HEK293 (cell line): ENCODE data around the gene LY6G6F.
A peak's percentile ranks its signal among the peaks of the same experiment; 100 is the strongest.

Source experiments
- CTCF ChIA-PET: fragments of 350-600 bp; formaldehyde crosslinking; extraction: SDS; loops from one replicate; lab custom pipeline; 2021; ENCODE audit warnings: antibody characterized with exemption; lab: Yijun Ruan, JAX
- POLR2A ChIA-PET: fragments of 300-600 bp; formaldehyde crosslinking; extraction: SDS; loops from one replicate; lab custom pipeline; 2020; ENCODE audit warnings: antibody characterized with exemption, inconsistent platforms; lab: Yijun Ruan, JAX
- H3K27ac ChIP-seq: fragments of 200-500 bp; sonication (Bioruptor generic); 2 replicates; pipeline ENCODE4 v1.5.1; 2014; ENCODE audit warnings: low read depth, low read length, control low read depth, inconsistent platforms; ENCODE audit errors: extremely low read depth
- H3K36me3 ChIP-seq, 2 experiments: fragments of 200-500 bp in 1 of 2; sonication (Bioruptor generic) in 1 of 2; 1 replicate in 1 of 2; 2 replicates in 1 of 2; pipeline ENCODE4 v1.5.1; 2014 to 2017; ENCODE audit warnings: inconsistent platforms in 2 of 2, low read length in 2 of 2; ENCODE audit not compliant: control insufficient read depth in 2 of 2, insufficient read depth in 1 of 2
- H3K4me1 ChIP-seq: fragments of 200-500 bp; sonication (Bioruptor generic); 2 replicates; pipeline ENCODE4 v1.5.1; 2014; ENCODE audit warnings: mild to moderate bottlenecking, low read length, inconsistent platforms; ENCODE audit not compliant: control insufficient read depth, insufficient read depth
- H3K4me3 ChIP-seq: 2 replicates; pipeline ENCODE4 v1.5.1; 2011; ENCODE audit warnings: low read depth, mild to moderate bottlenecking, control low read depth, low read length, moderate library complexity
- H3K9me3 ChIP-seq: fragments of 200-500 bp; sonication (Bioruptor generic); 2 replicates; pipeline ENCODE4 v1.5.1; 2014; ENCODE audit warnings: low read depth, low read length, inconsistent platforms; ENCODE audit not compliant: control insufficient read depth, insufficient read depth
- KLF10 ChIP-seq: fragments of 450-650 bp; IDR thresholded peaks from 2 replicates; pipeline ENCODE4 v1.5.1; 2018; ENCODE audit warnings: missing biosample characterization, mild to moderate bottlenecking, missing genetic modification characterization
- OVOL3 ChIP-seq: fragments of 450-650 bp; formaldehyde crosslinking; IDR thresholded peaks from 2 replicates; pipeline ENCODE4 v1.5.1; 2016; ENCODE audit warnings: missing biosample characterization, missing genetic modification characterization
- WT1 ChIP-seq: fragments of 450-650 bp; formaldehyde crosslinking; IDR thresholded peaks from 2 replicates; pipeline ENCODE4 v1.5.1; 2016; ENCODE audit warnings: missing biosample characterization, missing genetic modification characterization
- ZBTB8A ChIP-seq: fragments of 450-650 bp; formaldehyde crosslinking; IDR thresholded peaks from 2 replicates; pipeline ENCODE4 v1.5.1; 2016; ENCODE audit warnings: missing biosample characterization, missing genetic modification characterization
- ZFP3 ChIP-seq: fragments of 450-650 bp; formaldehyde crosslinking; IDR thresholded peaks from 2 replicates; pipeline ENCODE4 v1.5.1; 2016; ENCODE audit warnings: low read depth, missing biosample characterization, missing genetic modification characterization
- ZNF341 ChIP-seq: fragments of 450-650 bp; formaldehyde crosslinking; IDR thresholded peaks from 2 replicates; pipeline ENCODE4; 2016; ENCODE audit warnings: low read depth, missing biosample characterization, missing genetic modification characterization
- ZNF571 ChIP-seq: fragments of 450-650 bp; formaldehyde crosslinking; IDR thresholded peaks from 2 replicates; pipeline ENCODE4 v1.5.0; 2017; ENCODE audit warnings: missing biosample characterization, missing genetic modification characterization
- ZNF600 ChIP-seq: fragments of 450-650 bp; formaldehyde crosslinking; IDR thresholded peaks from 2 replicates; pipeline ENCODE4 v1.5.1; 2016; ENCODE audit warnings: missing biosample characterization, missing genetic modification characterization
- ZNF621 ChIP-seq: fragments of 450-650 bp; formaldehyde crosslinking; IDR thresholded peaks from 2 replicates; pipeline ENCODE4 v1.5.1; 2017; ENCODE audit warnings: missing biosample characterization, missing genetic modification characterization
- ZNF704 ChIP-seq: fragments of 450-650 bp; formaldehyde crosslinking; IDR thresholded peaks from 2 replicates; pipeline ENCODE4 v1.5.1; 2016; ENCODE audit warnings: missing biosample characterization, missing genetic modification characterization
- ZNF776 ChIP-seq: fragments of 450-650 bp; formaldehyde crosslinking; IDR thresholded peaks from 2 replicates; pipeline ENCODE4 v1.5.0; 2017; ENCODE audit warnings: missing biosample characterization, missing genetic modification characterization, borderline replicate concordance
- ZNF830 ChIP-seq: fragments of 450-650 bp; IDR thresholded peaks from 2 replicates; pipeline ENCODE4 v1.5.0; 2018; ENCODE audit warnings: missing biosample characterization, missing genetic modification characterization, low read depth, mild to moderate bottlenecking, moderate library complexity
- TF ChIP-seq, protein P1 (sequence below): fragments of 450-650 bp; formaldehyde crosslinking; IDR thresholded peaks from 2 replicates; pipeline ENCODE4 v1.5.1; 2016; ENCODE audit warnings: missing biosample characterization, missing genetic modification characterization
- TF ChIP-seq, protein P2 (sequence below): fragments of 450-650 bp; formaldehyde crosslinking; IDR thresholded peaks from 2 replicates; pipeline ENCODE4 v1.5.1; 2016; ENCODE audit warnings: missing biosample characterization, missing genetic modification characterization

The LY6G6F gene

DNA sequence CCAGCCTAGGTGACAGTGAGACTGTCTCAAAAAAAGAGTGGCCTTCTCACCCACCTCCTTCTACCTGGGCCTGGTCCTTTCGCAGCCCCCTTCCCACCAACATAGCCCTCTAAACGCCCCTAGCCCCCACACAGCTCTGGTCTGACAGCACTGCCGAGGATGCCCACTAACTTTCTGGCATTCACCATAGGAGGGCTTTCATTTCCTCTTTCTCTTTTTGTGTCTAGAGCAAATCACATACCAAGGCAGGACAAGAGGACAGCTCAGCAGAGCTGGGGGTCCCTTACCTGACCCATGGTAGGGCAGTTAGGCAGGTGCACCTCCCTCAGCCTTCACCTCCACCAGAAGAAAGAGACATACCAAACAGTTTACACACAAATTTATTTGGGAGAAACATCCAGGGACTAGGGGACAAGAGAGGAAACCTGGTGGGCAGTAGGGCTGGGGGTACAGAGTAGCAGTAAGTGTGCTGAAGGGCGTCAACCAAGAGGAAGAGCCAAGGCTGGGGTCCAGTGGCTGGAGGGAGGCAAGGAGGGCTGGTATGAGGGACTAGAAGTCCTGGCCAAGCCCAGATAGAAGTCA lies 30.3 kb upstream of the LY6G6F start:
- Histone ChIP-seq H3K4me1 (no peaks in the 10 kb centered on the region; the same call in 1 of the 2 replicates), H3K9me3 (no peaks in the 10 kb centered on the region), H3K36me3 (peaks cover 13 to 23% of the 10 kb centered on the region in 2 experiments), H3K27ac (no peak overlapping the region), H3K4me3 (no peak overlapping the region)
- ChIA-PET CTCF (no interaction called here), POLR2A (interaction anchor here (0.6 to 1.7 kb wide), 2 partner anchors 11 to 16 kb away, joined by 3 to 9 read pairs; partner anchors contain the start of genes C6orf47, CSNK2B and GPANK1)
- no peak for TF ChIP-seq ZNF704 (tag by site-specific recombination)
- TF ChIP-seq OVOL3 (tag by site-specific recombination) = no peak
- TF ChIP-seq ZNF776 (tag by site-specific recombination) = no peak
- no peak for TF ChIP-seq ZNF830 (tag by site-specific recombination)
- TF ChIP-seq KLF10 (tag by site-specific recombination) = no peak
- no peak for TF ChIP-seq ZFP3 (tag by site-specific recombination)

DNA sequence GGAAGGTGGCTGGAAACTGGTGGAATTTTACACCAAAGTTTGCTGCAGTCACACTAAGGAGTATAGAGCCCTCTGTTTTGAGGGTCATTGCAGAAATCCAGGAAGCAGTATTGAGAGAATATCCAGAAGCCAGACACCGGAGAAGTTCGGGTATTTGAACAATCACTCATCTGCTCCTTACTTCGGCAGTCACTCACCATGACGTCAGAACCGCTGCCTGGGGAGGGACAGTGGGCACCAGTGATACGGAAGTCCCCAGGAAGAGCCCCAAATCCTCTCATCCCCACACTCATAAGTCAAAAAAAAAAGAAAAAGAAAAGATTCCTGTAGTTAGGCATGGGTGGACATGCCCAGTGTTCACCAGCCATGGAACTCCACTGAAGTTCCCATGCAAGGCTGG lies 29.8 kb upstream of the LY6G6F start:
- no peaks in the 10 kb centered on the region; the same call in 1 of the 2 replicates for H3K4me1 ChIP-seq
- ChIA-PET POLR2A (interaction anchor here (0.7 kb wide), 1 partner anchor 373 kb away, joined by 3 read pairs; no protein-coding TSS in a partner anchor), CTCF (interaction anchor here (0.5 kb wide), 1 partner anchor 27 kb away, joined by 3 read pairs; no protein-coding TSS in a partner anchor)
- 0 out of 2 replicates have a peak, but pooled peaks have one; percentile 31 for TF ChIP-seq ZNF600
- TF ChIP-seq, protein P1, sequence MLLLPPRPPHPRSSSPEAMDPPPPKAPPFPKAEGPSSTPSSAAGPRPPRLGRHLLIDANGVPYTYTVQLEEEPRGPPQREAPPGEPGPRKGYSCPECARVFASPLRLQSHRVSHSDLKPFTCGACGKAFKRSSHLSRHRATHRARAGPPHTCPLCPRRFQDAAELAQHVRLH (tag by site-specific recombination) = no peak
- H3K27ac ChIP-seq = no peak overlapping the region
- no peaks in the 10 kb centered on the region for H3K9me3 ChIP-seq
- no peak overlapping the region for H3K4me3 ChIP-seq
- H3K36me3 ChIP-seq = peaks cover 11 to 18% of the 10 kb centered on the region in 2 experiments

- TF ChIP-seq ZNF341 (tag by site-specific recombination) (peak; percentile 57), ZBTB8A (tag by site-specific recombination) (no peak), WT1 (tag by site-specific recombination) (no peak), ZNF621 (tag by site-specific recombination) (no peak), ZNF776 (tag by site-specific recombination) (no peak), ZNF571 (tag by site-specific recombination) (no peak)
- TF ChIP-seq, protein P2, sequence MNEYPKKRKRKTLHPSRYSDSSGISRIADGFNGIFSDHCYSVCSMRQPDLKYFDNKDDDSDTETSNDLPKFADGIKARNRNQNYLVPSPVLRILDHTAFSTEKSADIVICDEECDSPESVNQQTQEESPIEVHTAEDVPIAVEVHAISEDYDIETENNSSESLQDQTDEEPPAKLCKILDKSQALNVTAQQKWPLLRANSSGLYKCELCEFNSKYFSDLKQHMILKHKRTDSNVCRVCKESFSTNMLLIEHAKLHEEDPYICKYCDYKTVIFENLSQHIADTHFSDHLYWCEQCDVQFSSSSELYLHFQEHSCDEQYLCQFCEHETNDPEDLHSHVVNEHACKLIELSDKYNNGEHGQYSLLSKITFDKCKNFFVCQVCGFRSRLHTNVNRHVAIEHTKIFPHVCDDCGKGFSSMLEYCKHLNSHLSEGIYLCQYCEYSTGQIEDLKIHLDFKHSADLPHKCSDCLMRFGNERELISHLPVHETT (tag by site-specific recombination) = no peak
- TF ChIP-seq, protein P1 (tag by site-specific recombination) = no peak
- TF ChIP-seq, all 188 proteins: peak for 1
- POLR2A ChIA-PET = interaction anchor here (1.0 to 1.5 kb wide), 4 partner anchors 17 to 150 kb away, joined by 3 to 6 read pairs (median 6); partner anchors contain the start of genes ABHD16A, C6orf47, CLIC1 and HSPA1B
Measured at GRCh38 chr6:31677955-31678354, 28.7 kb upstream of the LY6G6F start.

More at GRCh38 chr6:31677955-31678354, 28.7 kb upstream of the LY6G6F start:
- H3K36me3 ChIP-seq = peaks cover under 1 to 9% of the 10 kb centered on the region in 2 experiments; a peak in 2 of 3 replicates
- CTCF ChIA-PET = interaction anchor here (0.5 to 1.3 kb wide), 6 partner anchors 11 to 275 kb away, joined by 3 to 6 read pairs (median 3); partner anchors contain the start of genes ATP6V1G2 and MSH5
- no peaks in the 10 kb centered on the region; the same call in 1 of the 2 replicates for H3K4me1 ChIP-seq
- H3K4me3 ChIP-seq = no peak overlapping the region
- no peaks in the 10 kb centered on the region for H3K9me3 ChIP-seq
- H3K27ac ChIP-seq = no peak overlapping the region
